BJ (cell line): Measurements from ENCODE around the gene ZEB2. TPM values are rescaled to one million over a fixed set of nuclear protein-coding genes. Genes with fewer than 3 reads are reported as not detected.

Experiments used
- CTCF ChIA-PET: fragments of 350-600 bp; formaldehyde crosslinking; extraction: SDS; loops from one replicate; lab custom pipeline; 2021; ENCODE audit warnings: antibody characterized with exemption, inconsistent platforms; lab: Yijun Ruan, JAX
- POLR2A ChIA-PET: fragments of 300-600 bp; sonication (Branson Sonifier 250); formaldehyde crosslinking; extraction: SDS; loops from one replicate; lab custom pipeline; 2021; ENCODE audit warnings: antibody characterized with exemption; lab: Charles Lee
- DNase-seq: peaks from one replicate; pipeline ENCODE4 v3.0.0-alpha.2; 2011; ENCODE audit warnings: low read depth
- H3K27me3 ChIP-seq: 2 replicates; pipeline ENCODE4 v1.6.0; 2011; ENCODE audit warnings: low read length; ENCODE audit not compliant: control insufficient read depth, insufficient read depth
- H3K36me3 ChIP-seq: 2 replicates; pipeline ENCODE4 v1.5.1; 2011; ENCODE audit warnings: low read length; ENCODE audit not compliant: control insufficient read depth, insufficient read depth
- H3K4me3 ChIP-seq: 2 replicates; pipeline ENCODE4 v1.5.1; 2011; ENCODE audit warnings: low read depth, mild to moderate bottlenecking, control low read depth, low read length
- CTCF ChIP-seq: IDR thresholded peaks from 2 replicates; pipeline ENCODE4 v1.5.1; 2011; ENCODE audit warnings: low read depth, mild to moderate bottlenecking, control low read depth, inconsistent platforms, low read length, moderate library complexity; ENCODE audit not compliant: insufficient read depth
- polyA plus RNA-seq: library from polyadenylated mRNA; depleted of rRNA; stranded (reverse); fragments of >200 nt; gene quantifications from 2 replicates; pipeline ENCODE4 v1.2.3, GENCODE V29; 2011

ZEB2 gene
- polyA plus RNA-seq, 1 experiment, result 60.2 TPM

GRCh38 chr2:144374163-144374661 lies 145.7 kb downstream of the ZEB2 start:
- Histone ChIP-seq H3K27me3 (no peaks in the 10 kb centered on the region), H3K4me3 (no peak overlapping the region), H3K36me3 (no peaks in the 10 kb centered on the region)
- ChIA-PET CTCF (no interaction called here), POLR2A (no interaction called here)
- DNase-seq, result no peak
- TF ChIP-seq CTCF, result no peak

GRCh38 chr2:144372410-144373080 lies 147.4 kb downstream of the ZEB2 start:
- CTCF ChIA-PET, result interaction anchor here (0.6 kb wide), 1 partner anchor 29 kb away, joined by 3 read pairs; no protein-coding TSS in a partner anchor
- no peak overlapping the region for H3K4me3 ChIP-seq
- DNase-seq, result no peak
- no peaks in the 10 kb centered on the region for H3K27me3 ChIP-seq
- POLR2A ChIA-PET, result interaction anchor here (0.6 kb wide), 1 partner anchor 143 kb away, joined by 3 read pairs; no protein-coding TSS in a partner anchor
- H3K36me3 ChIP-seq, result no peaks in the 10 kb centered on the region
- no peak for TF ChIP-seq CTCF

GRCh38 chr2:144370937-144371584 lies 148.9 kb downstream of the ZEB2 start:
- POLR2A ChIA-PET, result no interaction called here
- no peaks in the 10 kb centered on the region for H3K36me3 ChIP-seq
- H3K27me3 ChIP-seq, result no peaks in the 10 kb centered on the region
- CTCF ChIA-PET, result interaction anchor here (0.6 to 0.7 kb wide), 2 partner anchors 10 to 81 kb away, joined by 3 to 4 read pairs; no protein-coding TSS in a partner anchor
- no peak overlapping the region for H3K4me3 ChIP-seq
- DNase-seq, result no peak
- TF ChIP-seq CTCF, result no peak

GRCh38 chr2:144369416-144369815 lies 150.5 kb downstream of the ZEB2 start:
- H3K4me3 ChIP-seq, result no peak overlapping the region
- H3K36me3 ChIP-seq, result no peaks in the 10 kb centered on the region
- ChIA-PET POLR2A (no interaction called here), CTCF (interaction anchor here (0.6 kb wide), 1 partner anchor 315 kb away, joined by 3 read pairs; no protein-coding TSS in a partner anchor)
- H3K27me3 ChIP-seq, result no peaks in the 10 kb centered on the region
- TF ChIP-seq CTCF, result no peak
- DNase-seq, result no peak

GRCh38 chr2:144366825-144367429 lies 153.0 kb downstream of the ZEB2 start:
- Histone ChIP-seq H3K27me3 (no peaks in the 10 kb centered on the region), H3K36me3 (no peaks in the 10 kb centered on the region), H3K4me3 (no peak overlapping the region)
- TF ChIP-seq CTCF, result no peak
- no peak for DNase-seq
- CTCF ChIA-PET, result interaction anchor here (1.1 kb wide), 1 partner anchor 11 kb away, joined by 3 read pairs; no protein-coding TSS in a partner anchor
- POLR2A ChIA-PET, result interaction anchor here (0.6 kb wide), 2 partner anchors 8 to 372 kb away, joined by 3 to 4 read pairs; no protein-coding TSS in a partner anchor
